Keratinocyte (primary cell): Measurements from ENCODE around the gene ZNF343. TPM values are rescaled to one million over a fixed set of nuclear protein-coding genes. Genes with fewer than 3 reads are reported as not detected.

ENCODE experiments used
- DNase-seq: peaks from one replicate; pipeline ENCODE4 v3.0.0-alpha.2; 2011; ENCODE audit warnings: low read depth, missing footprints, low spot score
- FAIRE-seq: peaks from 2 replicates; lab custom pipeline; 2011; peaks lifted over from hg19 to GRCh38; lab: Jason Lieb, UNC
- H2AFZ ChIP-seq: 2 replicates; pipeline ENCODE4 v1.6.0; 2012; ENCODE audit warnings: low read length, control low read depth, inconsistent platforms; ENCODE audit not compliant: control insufficient read depth
- H3K27ac ChIP-seq: 2 replicates; pipeline ENCODE4 v1.5.1; 2011; ENCODE audit warnings: low read length; ENCODE audit not compliant: control insufficient read depth, insufficient read depth
- H3K27me3 ChIP-seq: 3 replicates; pipeline ENCODE4 v1.6.0; 2011; ENCODE audit warnings: low read length; ENCODE audit not compliant: control insufficient read depth, insufficient read depth; ENCODE audit errors: extremely low read depth
- H3K36me3 ChIP-seq, 2 experiments: 2 replicates in 1 of 2; 3 replicates in 1 of 2; pipeline ENCODE4 v1.5.1; 2011; ENCODE audit warnings: low read length in 2 of 2, mild to moderate bottlenecking in 1 of 2; ENCODE audit not compliant: control insufficient read depth in 2 of 2, insufficient read depth in 2 of 2; ENCODE audit errors: extremely low read depth in 1 of 2
- H3K4me1 ChIP-seq: 3 replicates; pipeline ENCODE4 v1.5.1; 2011; ENCODE audit warnings: low read length; ENCODE audit not compliant: control insufficient read depth, insufficient read depth; ENCODE audit errors: extremely low read depth
- H3K4me2 ChIP-seq: 3 replicates; pipeline ENCODE4 v1.6.0; 2011; ENCODE audit warnings: low read depth, low read length; ENCODE audit not compliant: control insufficient read depth, insufficient read depth; ENCODE audit errors: extremely low read depth
- H3K4me3 ChIP-seq, 3 experiments: fragments of 200-600 bp in 1 of 3; sonication (generic) in 1 of 3; 2 replicates in 2 of 3; 3 replicates in 1 of 3; pipeline ENCODE4 v1.5.1; 2011 to 2016; ENCODE audit warnings: low read length in 3 of 3, mild to moderate bottlenecking in 3 of 3, control low read depth in 2 of 3, inconsistent platforms in 1 of 3, low read depth in 1 of 3, mixed read lengths in 1 of 3, mixed run types in 1 of 3, moderate library complexity in 1 of 3; ENCODE audit not compliant: control insufficient read depth in 2 of 3, insufficient read depth in 2 of 3; ENCODE audit errors: extremely low read depth in 1 of 3
- H3K79me2 ChIP-seq: 2 replicates; pipeline ENCODE4 v1.6.0; 2012; ENCODE audit warnings: low read length; ENCODE audit not compliant: control insufficient read depth, insufficient read depth
- H3K9ac ChIP-seq: 3 replicates; pipeline ENCODE4 v1.6.0; 2011; ENCODE audit warnings: low read length; ENCODE audit not compliant: control insufficient read depth, insufficient read depth; ENCODE audit errors: extremely low read depth
- H3K9me1 ChIP-seq: 3 replicates; pipeline ENCODE4 v1.6.0; 2011; ENCODE audit warnings: low read length; ENCODE audit not compliant: control insufficient read depth, insufficient read depth; ENCODE audit errors: extremely low read depth
- H3K9me3 ChIP-seq: 2 replicates; pipeline ENCODE4 v1.5.1; 2012; ENCODE audit warnings: low read depth, low read length; ENCODE audit not compliant: control insufficient read depth
- H4K20me1 ChIP-seq: 3 replicates; pipeline ENCODE4 v1.6.0; 2011; ENCODE audit warnings: low read length; ENCODE audit not compliant: control insufficient read depth, insufficient read depth; ENCODE audit errors: extremely low read depth
- EZH2 ChIP-seq: IDR thresholded peaks from one replicate; pipeline ENCODE4 v1.6.1; 2012; ENCODE audit warnings: inconsistent platforms, mild to moderate bottlenecking, low read length, moderate library complexity
- dilution Hi-C: fragments of 300-500 bp; cut with MboI; formaldehyde crosslinking; loops from one replicate; pipeline ENCODE4 v1.7.0; 2020; ENCODE audit warnings: low sequenced_read_pairs; ENCODE audit not compliant: extremely low pct_ligation_motif_present
- polyA plus RNA-seq, 5 experiments: library from polyadenylated mRNA; depleted of rRNA in 3 of 5; stranded (reverse) in 3 of 5; stranded (forward) in 1 of 5; unstranded in 1 of 5; fragments of >200 nt; gene quantifications; 1 replicate in 1 of 5; 2 replicates in 3 of 5; 3 replicates in 1 of 5; pipeline versions ENCODE4 v1.2.1 to v1.2.3, GENCODE V29; 2011 to 2012; ENCODE audit warnings: missing spikeins in 2 of 5, low read depth in 1 of 5, low replicate concordance in 1 of 5
- TF ChIP-seq, protein P1 (sequence below), 3 experiments: IDR thresholded peaks in 1 of 3; conservative IDR thresholded peaks in 1 of 3; optimal IDR thresholded peaks in 1 of 3; 2 replicates in 2 of 3; 3 replicates in 1 of 3; pipeline versions ENCODE3 to v1.5.1; 2011; ENCODE audit warnings: low read length in 3 of 3, mild to moderate bottlenecking in 3 of 3, moderate library complexity in 2 of 3, control low read depth in 1 of 3, inconsistent platforms in 1 of 3; ENCODE audit not compliant: insufficient read depth in 2 of 3; ENCODE audit errors: extremely low read depth in 1 of 3

Gene ZNF343
- polyA plus RNA-seq, 1 donor (not counting 4 experiments of a cell fraction or from before 2014, with no cell fraction given), result 11.7 TPM

DNA sequence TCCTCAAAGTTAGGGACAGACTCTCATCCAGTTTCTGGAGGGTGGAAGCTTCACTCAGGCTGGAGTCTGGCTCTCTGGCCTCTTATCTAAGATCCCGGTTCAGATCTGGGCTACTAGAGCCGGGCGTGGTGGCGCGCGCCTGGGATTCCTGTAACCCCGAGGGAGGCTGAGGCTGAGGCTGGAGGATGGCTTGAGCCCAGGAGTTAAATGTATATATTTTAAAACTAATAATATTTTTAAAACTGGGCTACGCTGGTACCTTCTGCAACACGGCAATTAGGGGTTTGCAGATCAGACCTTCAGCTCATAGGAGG, 710 bp upstream of the ZNF343 start:
- Histone ChIP-seq H3K9ac (peak overlapping the region; percentile 87), H3K9me3 (no peaks in the 10 kb centered on the region), H3K4me3 (peak overlapping the region; percentile 77 to 98 (median 80)), H3K36me3 (no peaks in the 10 kb centered on the region), H3K4me2 (peak overlapping the region; percentile 74), H3K27ac (peak overlapping the region; percentile 74), H3K27me3 (no peaks in the 10 kb centered on the region), H2AFZ (peak overlapping the region; percentile 96), H3K9me1 (no peaks in the 10 kb centered on the region), H3K79me2 (peaks cover 19% of the 10 kb centered on the region), H4K20me1 (no peaks in the 10 kb centered on the region), H3K4me1 (peaks cover 11% of the 10 kb centered on the region)
- FAIRE-seq, result no peak
- no peak for DNase-seq
- TF ChIP-seq, protein P1, sequence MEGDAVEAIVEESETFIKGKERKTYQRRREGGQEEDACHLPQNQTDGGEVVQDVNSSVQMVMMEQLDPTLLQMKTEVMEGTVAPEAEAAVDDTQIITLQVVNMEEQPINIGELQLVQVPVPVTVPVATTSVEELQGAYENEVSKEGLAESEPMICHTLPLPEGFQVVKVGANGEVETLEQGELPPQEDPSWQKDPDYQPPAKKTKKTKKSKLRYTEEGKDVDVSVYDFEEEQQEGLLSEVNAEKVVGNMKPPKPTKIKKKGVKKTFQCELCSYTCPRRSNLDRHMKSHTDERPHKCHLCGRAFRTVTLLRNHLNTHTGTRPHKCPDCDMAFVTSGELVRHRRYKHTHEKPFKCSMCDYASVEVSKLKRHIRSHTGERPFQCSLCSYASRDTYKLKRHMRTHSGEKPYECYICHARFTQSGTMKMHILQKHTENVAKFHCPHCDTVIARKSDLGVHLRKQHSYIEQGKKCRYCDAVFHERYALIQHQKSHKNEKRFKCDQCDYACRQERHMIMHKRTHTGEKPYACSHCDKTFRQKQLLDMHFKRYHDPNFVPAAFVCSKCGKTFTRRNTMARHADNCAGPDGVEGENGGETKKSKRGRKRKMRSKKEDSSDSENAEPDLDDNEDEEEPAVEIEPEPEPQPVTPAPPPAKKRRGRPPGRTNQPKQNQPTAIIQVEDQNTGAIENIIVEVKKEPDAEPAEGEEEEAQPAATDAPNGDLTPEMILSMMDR (optimal IDR thresholded peaks at IDR 0.05 in 1 of 3, IDR thresholded peaks at IDR 0.05 in 1 of 3, conservative IDR thresholded peaks at IDR 0.05 in 1 of 3; ENCODE audit: extremely low read depth in 1 of 3, insufficient read depth in 2 of 3, low read length in 3 of 3), result no peak
- no peak for TF ChIP-seq EZH2
- dilution Hi-C loops, result no loop called here

DNA sequence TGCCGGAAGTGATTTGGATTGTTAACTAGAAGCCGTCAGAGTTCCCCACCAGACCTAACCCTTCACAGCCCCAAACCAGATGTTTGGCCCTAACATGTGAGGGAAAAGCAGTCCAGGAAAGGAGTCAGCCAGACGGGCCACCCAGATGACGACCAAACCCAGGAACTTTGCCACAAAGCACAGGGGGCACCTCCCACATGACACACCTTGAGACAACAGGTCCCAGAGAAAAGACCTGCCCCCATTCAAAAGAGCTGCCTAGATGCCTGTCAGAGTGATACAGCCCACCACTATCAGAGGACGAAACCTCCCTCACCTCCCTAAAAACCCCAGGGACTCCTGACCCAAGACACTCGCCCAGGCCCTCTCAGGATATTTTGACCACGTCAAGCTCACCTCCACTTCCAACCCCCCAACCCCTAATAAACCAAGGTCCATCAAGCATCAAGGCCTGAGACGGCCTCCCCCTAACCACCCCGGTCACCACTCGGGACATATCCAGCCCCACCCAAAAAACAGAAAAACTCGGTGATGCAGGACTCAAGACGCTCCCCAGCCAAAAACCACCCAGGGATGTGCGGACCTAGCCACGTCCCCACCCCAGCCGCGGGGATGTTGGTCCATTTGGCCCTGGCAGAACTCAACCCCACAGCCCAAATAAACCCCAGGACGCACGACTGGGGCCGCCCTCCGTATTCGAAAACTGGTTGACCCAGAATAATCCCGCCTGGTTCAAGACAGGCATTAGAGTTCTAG, 662 bp downstream of the ZNF343 start:
- Histone ChIP-seq H3K9ac (peak overlapping the region; percentile 87), H3K79me2 (peaks cover 21% of the 10 kb centered on the region), H3K4me1 (peaks cover 11% of the 10 kb centered on the region), H3K27me3 (no peaks in the 10 kb centered on the region), H2AFZ (peak overlapping the region; percentile 96), H3K9me1 (no peaks in the 10 kb centered on the region), H3K4me3 (peak overlapping the region; percentile 77 to 98 (median 80)), H3K27ac (peak overlapping the region; percentile 74), H4K20me1 (no peaks in the 10 kb centered on the region), H3K36me3 (no peaks in the 10 kb centered on the region), H3K9me3 (no peaks in the 10 kb centered on the region), H3K4me2 (peak overlapping the region; percentile 74)
- TF ChIP-seq EZH2, result no peak
- TF ChIP-seq, protein P1 (optimal IDR thresholded peaks at IDR 0.05 in 1 of 3, IDR thresholded peaks at IDR 0.05 in 1 of 3, conservative IDR thresholded peaks at IDR 0.05 in 1 of 3; ENCODE audit: extremely low read depth in 1 of 3, insufficient read depth in 2 of 3, low read length in 3 of 3), result no peak
- peak; percentile 56 for FAIRE-seq
- dilution Hi-C loops, result no loop called here
- no peak for DNase-seq
